Endometrial microvascular endothelial cells (primary cell): Measurements from ENCODE around the gene RBBP8NL. TPM values are rescaled to one million over a fixed set of nuclear protein-coding genes. Genes with fewer than 3 reads are reported as not detected.

Experiments used
- in situ Hi-C: cut with HindIII; loops from 2 replicates; pipeline ENCODE4 v1.10.0; 2017; ENCODE audit warnings: low sequenced_read_pairs, low pct_unique_long_range_greater_than_20kb; ENCODE audit errors: inconsistent ontology term
- total RNA-seq: library from RNA; depleted of rRNA; stranded (reverse); fragments of >200 nt; gene quantifications from one replicate; pipeline ENCODE4 v1.2.3, GENCODE V29; 2015; ENCODE audit errors: inconsistent ontology term

The RBBP8NL gene
- total RNA-seq, 1 donor from 2014 or later = not detected

- in situ Hi-C loops = no loop called here
Observed at GRCh38 chr20:62401331-62401779, 26.0 kb downstream of the RBBP8NL start.

- in situ Hi-C loops = no loop called here
Observed at GRCh38 chr20:62400541-62400940, 26.8 kb downstream of the RBBP8NL start.

- in situ Hi-C loops = no loop called here
Observed at GRCh38 chr20:62400021-62400420, 27.3 kb downstream of the RBBP8NL start.

- in situ Hi-C loops = no loop called here
Observed at GRCh38 chr20:62398120-62398821, 29.1 kb downstream of the RBBP8NL start.

- in situ Hi-C loops = no loop called here
Observed at GRCh38 chr20:62396367-62397239, 30.7 kb downstream of the RBBP8NL start.

GRCh38 chr20:62395311-62396242, 31.8 kb downstream of the RBBP8NL start:
- in situ Hi-C loops = no loop called here

- in situ Hi-C loops = no loop called here
Observed at GRCh38 chr20:62394248-62395245, 32.8 kb downstream of the RBBP8NL start.

GRCh38 chr20:62393830-62394229, 33.5 kb downstream of the RBBP8NL start:
- in situ Hi-C loops = no loop called here

GRCh38 chr20:62393335-62393665, 34.0 kb downstream of the RBBP8NL start:
- in situ Hi-C loops = no loop called here

GRCh38 chr20:62392621-62393334, 34.6 kb downstream of the RBBP8NL start:
- in situ Hi-C loops = no loop called here

- in situ Hi-C loops = no loop called here
Observed at GRCh38 chr20:62392077-62392418, 35.3 kb downstream of the RBBP8NL start.

- in situ Hi-C loops = no loop called here
Observed at GRCh38 chr20:62391165-62392076, 35.9 kb downstream of the RBBP8NL start.

- in situ Hi-C loops = no loop called here
Observed at GRCh38 chr20:62390317-62391164, 36.8 kb downstream of the RBBP8NL start.

- in situ Hi-C loops = no loop called here
Observed at GRCh38 chr20:62389601-62390087, 37.7 kb downstream of the RBBP8NL start.

- in situ Hi-C loops = no loop called here
Observed at GRCh38 chr20:62388839-62389600, 38.3 kb downstream of the RBBP8NL start.
